ENCODE measurements around the gene CHMP1A. TPM values are rescaled to one million over a fixed set of nuclear protein-coding genes. Genes with fewer than 3 reads are reported as not detected.
A peak's percentile ranks its signal among the peaks of the same experiment; 100 is the strongest.

CHMP1A gene
- total RNA-seq, 1 experiment from 2014 or later: 158 TPM

- Histone ChIP-seq H3K27ac (ENCODE audit: low read depth, low read length) (peak overlapping the region; percentile 4; the same call in 1 of the 2 replicates), H3K4me1 (ENCODE audit: control insufficient read depth in 1 of 2, insufficient read depth in 2 of 2, low read length in 2 of 2) (peaks cover 17 to 39% of the 10 kb centered on the region in 2 experiments), H3K79me2 (ENCODE audit: insufficient read depth, low read length) (no peaks in the 10 kb centered on the region), H3K36me3 (ENCODE audit: control insufficient read depth in 1 of 2, insufficient read depth in 2 of 2, low read length in 2 of 2) (peaks cover 3 to 6% of the 10 kb centered on the region in 2 experiments; a peak in 2 of 4 replicates), H3K9me3 (ENCODE audit: control insufficient read depth in 1 of 2, insufficient read depth in 1 of 2, low read depth in 1 of 2, low read length in 2 of 2) (no peaks in the 10 kb centered on the region), H3K4me2 (ENCODE audit: low read length) (0 out of 2 replicates have a peak overlapping the region, but pooled peaks have one; percentile 6), H3K9ac (ENCODE audit: low read length) (no peak overlapping the region), H3K9me2 (ENCODE audit: insufficient read depth) (no peaks in the 10 kb centered on the region), H3K4me3 (replicated peaks in 1 of 2; ENCODE audit: low read depth in 1 of 2, low read length in 2 of 2) (no peak overlapping the region), H4K20me1 (ENCODE audit: insufficient read depth) (no peaks in the 10 kb centered on the region), H3K27me3 (ENCODE audit: insufficient read depth, low read length) (no peaks in the 10 kb centered on the region), H2AFZ (ENCODE audit: low read depth, low read length, poor library complexity, severe bottlenecking) (no peak overlapping the region)
- no TSS peak for BruUV-seq (replicated peaks)
- DNase-seq (ENCODE audit: low read depth, low spot score): no peak
- RAD21 ChIA-PET (ENCODE audit: low non-redundant PET in 1 of 2, low total read pairs in 2 of 2, uncharacterized antibody in 2 of 2, unreplicated experiment in 2 of 2): no interaction called here
- POLR2A ChIA-PET: no interaction called here
- ATAC-seq: peak; percentile 19
- CTCF ChIA-PET: no interaction called here
- intact Hi-C loops (cut with micrococcal nuclease): no loop called here
- TF ChIP-seq TCF7L2 (IDR thresholded peaks at IDR 0.05; ENCODE audit: borderline replicate concordance, extremely low read depth, insufficient read depth, insufficient read length): no peak
- no peak for TF ChIP-seq CBX3 (IDR thresholded peaks at IDR 0.05; ENCODE audit: low read depth)
- no peak for TF ChIP-seq EZH2phosphoT487 (IDR thresholded peaks at IDR 0.05; ENCODE audit: borderline replicate concordance)
- TF ChIP-seq, protein P1, sequence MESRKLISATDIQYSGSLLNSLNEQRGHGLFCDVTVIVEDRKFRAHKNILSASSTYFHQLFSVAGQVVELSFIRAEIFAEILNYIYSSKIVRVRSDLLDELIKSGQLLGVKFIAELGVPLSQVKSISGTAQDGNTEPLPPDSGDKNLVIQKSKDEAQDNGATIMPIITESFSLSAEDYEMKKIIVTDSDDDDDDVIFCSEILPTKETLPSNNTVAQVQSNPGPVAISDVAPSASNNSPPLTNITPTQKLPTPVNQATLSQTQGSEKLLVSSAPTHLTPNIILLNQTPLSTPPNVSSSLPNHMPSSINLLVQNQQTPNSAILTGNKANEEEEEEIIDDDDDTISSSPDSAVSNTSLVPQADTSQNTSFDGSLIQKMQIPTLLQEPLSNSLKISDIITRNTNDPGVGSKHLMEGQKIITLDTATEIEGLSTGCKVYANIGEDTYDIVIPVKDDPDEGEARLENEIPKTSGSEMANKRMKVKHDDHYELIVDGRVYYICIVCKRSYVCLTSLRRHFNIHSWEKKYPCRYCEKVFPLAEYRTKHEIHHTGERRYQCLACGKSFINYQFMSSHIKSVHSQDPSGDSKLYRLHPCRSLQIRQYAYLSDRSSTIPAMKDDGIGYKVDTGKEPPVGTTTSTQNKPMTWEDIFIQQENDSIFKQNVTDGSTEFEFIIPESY (IDR thresholded peaks at IDR 0.05; ENCODE audit: extremely low read depth, insufficient replicate concordance, low read length): no peak
- TF ChIP-seq, protein P2, sequence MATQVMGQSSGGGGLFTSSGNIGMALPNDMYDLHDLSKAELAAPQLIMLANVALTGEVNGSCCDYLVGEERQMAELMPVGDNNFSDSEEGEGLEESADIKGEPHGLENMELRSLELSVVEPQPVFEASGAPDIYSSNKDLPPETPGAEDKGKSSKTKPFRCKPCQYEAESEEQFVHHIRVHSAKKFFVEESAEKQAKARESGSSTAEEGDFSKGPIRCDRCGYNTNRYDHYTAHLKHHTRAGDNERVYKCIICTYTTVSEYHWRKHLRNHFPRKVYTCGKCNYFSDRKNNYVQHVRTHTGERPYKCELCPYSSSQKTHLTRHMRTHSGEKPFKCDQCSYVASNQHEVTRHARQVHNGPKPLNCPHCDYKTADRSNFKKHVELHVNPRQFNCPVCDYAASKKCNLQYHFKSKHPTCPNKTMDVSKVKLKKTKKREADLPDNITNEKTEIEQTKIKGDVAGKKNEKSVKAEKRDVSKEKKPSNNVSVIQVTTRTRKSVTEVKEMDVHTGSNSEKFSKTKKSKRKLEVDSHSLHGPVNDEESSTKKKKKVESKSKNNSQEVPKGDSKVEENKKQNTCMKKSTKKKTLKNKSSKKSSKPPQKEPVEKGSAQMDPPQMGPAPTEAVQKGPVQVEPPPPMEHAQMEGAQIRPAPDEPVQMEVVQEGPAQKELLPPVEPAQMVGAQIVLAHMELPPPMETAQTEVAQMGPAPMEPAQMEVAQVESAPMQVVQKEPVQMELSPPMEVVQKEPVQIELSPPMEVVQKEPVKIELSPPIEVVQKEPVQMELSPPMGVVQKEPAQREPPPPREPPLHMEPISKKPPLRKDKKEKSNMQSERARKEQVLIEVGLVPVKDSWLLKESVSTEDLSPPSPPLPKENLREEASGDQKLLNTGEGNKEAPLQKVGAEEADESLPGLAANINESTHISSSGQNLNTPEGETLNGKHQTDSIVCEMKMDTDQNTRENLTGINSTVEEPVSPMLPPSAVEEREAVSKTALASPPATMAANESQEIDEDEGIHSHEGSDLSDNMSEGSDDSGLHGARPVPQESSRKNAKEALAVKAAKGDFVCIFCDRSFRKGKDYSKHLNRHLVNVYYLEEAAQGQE (IDR thresholded peaks at IDR 0.05; ENCODE audit: low read depth): no peak
- TF ChIP-seq POLR2A (IDR thresholded peaks at IDR 0.05; ENCODE audit: borderline replicate concordance, extremely low read depth, insufficient read depth, insufficient read length): no peak
- no peak for TF ChIP-seq SIN3A (IDR thresholded peaks at IDR 0.05; ENCODE audit: low read depth)
- TF ChIP-seq CTCF (IDR thresholded peaks at IDR 0.05 in 2 of 3, conservative IDR thresholded peaks at IDR 0.05 in 1 of 3; ENCODE audit: borderline replicate concordance in 1 of 3, insufficient read depth in 1 of 3, low read depth in 2 of 3, low read length in 2 of 3): no peak
- no peak for TF ChIP-seq ATF3 (IDR thresholded peaks at IDR 0.05)
- TF ChIP-seq FOSL1 (IDR thresholded peaks at IDR 0.05; ENCODE audit: low read depth): no peak
- no peak for TF ChIP-seq CEBPB (IDR thresholded peaks at IDR 0.05; ENCODE audit: low read depth)
- no peak for TF ChIP-seq MAX (IDR thresholded peaks at IDR 0.05)
- no peak for TF ChIP-seq SRF (IDR thresholded peaks at IDR 0.05; ENCODE audit: low read depth)
- TF ChIP-seq SP1 (IDR thresholded peaks at IDR 0.05; ENCODE audit: low read depth): no peak
- TF ChIP-seq POLR2AphosphoS5 (IDR thresholded peaks at IDR 0.05; ENCODE audit: low read depth, low read length): no peak
- no peak for TF ChIP-seq ZFX (IDR thresholded peaks at IDR 0.05)
- no peak for TF ChIP-seq RAD21 (IDR thresholded peaks at IDR 0.05; ENCODE audit: low read depth)
- no peak for TF ChIP-seq JUND (IDR thresholded peaks at IDR 0.05)
- TF ChIP-seq ZNF274 (IDR thresholded peaks at IDR 0.05; ENCODE audit: low read depth, low read length): no peak
Measured at GRCh38 chr16:89596957-89597649, 60.4 kb downstream of the CHMP1A start.

All from HCT116 (cell line).